Keratinocyte (primary cell): ENCODE results near the gene XRCC1.

Source experiments
- EZH2 ChIP-seq: IDR thresholded peaks from one replicate; pipeline ENCODE4 v1.6.1; 2012; ENCODE audit warnings: inconsistent platforms, mild to moderate bottlenecking, low read length, moderate library complexity
- TF ChIP-seq, protein P1 (sequence below), 3 experiments: IDR thresholded peaks in 1 of 3; conservative IDR thresholded peaks in 1 of 3; optimal IDR thresholded peaks in 1 of 3; 2 replicates in 2 of 3; 3 replicates in 1 of 3; pipeline versions ENCODE3 to v1.5.1; 2011; ENCODE audit warnings: low read length in 3 of 3, mild to moderate bottlenecking in 3 of 3, moderate library complexity in 2 of 3, control low read depth in 1 of 3, inconsistent platforms in 1 of 3; ENCODE audit not compliant: insufficient read depth in 2 of 3; ENCODE audit errors: extremely low read depth in 1 of 3

DNA sequence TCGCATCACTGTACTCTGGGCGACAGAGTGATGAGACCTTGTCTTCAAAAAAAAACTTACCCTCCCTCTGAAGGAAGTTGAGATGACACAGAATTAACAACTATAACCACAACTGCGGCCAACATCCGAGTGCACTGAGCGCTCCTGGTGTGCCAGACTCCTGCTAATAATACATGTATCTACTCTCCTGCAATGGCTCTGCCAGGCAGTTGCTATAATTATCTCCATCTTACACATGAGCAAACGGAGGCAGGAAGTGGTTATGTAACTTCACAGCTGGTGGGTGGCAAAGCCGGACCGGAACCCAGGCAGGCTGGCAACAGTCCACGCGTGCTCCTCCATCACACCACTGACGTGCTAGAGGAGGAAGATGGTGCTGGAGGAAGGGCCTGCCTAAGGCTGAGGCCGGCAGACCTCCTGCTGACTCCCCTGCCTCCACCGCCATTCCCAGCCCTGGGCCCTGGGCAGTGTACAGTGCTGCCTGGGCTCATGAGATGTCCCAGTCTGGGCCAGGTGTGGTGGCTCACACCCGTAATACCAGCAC lies 12.6 kb downstream of the XRCC1 start:
- TF ChIP-seq, protein P1, sequence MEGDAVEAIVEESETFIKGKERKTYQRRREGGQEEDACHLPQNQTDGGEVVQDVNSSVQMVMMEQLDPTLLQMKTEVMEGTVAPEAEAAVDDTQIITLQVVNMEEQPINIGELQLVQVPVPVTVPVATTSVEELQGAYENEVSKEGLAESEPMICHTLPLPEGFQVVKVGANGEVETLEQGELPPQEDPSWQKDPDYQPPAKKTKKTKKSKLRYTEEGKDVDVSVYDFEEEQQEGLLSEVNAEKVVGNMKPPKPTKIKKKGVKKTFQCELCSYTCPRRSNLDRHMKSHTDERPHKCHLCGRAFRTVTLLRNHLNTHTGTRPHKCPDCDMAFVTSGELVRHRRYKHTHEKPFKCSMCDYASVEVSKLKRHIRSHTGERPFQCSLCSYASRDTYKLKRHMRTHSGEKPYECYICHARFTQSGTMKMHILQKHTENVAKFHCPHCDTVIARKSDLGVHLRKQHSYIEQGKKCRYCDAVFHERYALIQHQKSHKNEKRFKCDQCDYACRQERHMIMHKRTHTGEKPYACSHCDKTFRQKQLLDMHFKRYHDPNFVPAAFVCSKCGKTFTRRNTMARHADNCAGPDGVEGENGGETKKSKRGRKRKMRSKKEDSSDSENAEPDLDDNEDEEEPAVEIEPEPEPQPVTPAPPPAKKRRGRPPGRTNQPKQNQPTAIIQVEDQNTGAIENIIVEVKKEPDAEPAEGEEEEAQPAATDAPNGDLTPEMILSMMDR (optimal IDR thresholded peaks at IDR 0.05 in 1 of 3, IDR thresholded peaks at IDR 0.05 in 1 of 3, conservative IDR thresholded peaks at IDR 0.05 in 1 of 3; ENCODE audit: extremely low read depth in 1 of 3, insufficient read depth in 2 of 3, low read length in 3 of 3): no peak
- no peak for TF ChIP-seq EZH2
